Sigmoid colon (tissue), 3 donors: ENCODE measurements around the gene PADI6.

Experiments used
- CTCF ChIP-seq, 4 experiments: fragments of 450-650 bp in 3 of 4; fragments of 200-600 bp in 1 of 4; IDR thresholded peaks; one replicate each; pipeline ENCODE4 v1.5.1; 2016 to 2019; ENCODE audit warnings: antibody characterized with exemption in 4 of 4, mild to moderate bottlenecking in 3 of 4, moderate library complexity in 2 of 4
- POLR2A ChIP-seq, 2 donors: fragments of 450-650 bp; IDR thresholded peaks; one replicate each; pipeline ENCODE4 v1.6.1; 2016; ENCODE audit warnings: antibody characterized with exemption in 2 of 2, mild to moderate bottlenecking in 2 of 2, moderate library complexity in 2 of 2

GRCh38 chr1:17342014-17342441 is 30.0 kb upstream of the PADI6 start:
- TF ChIP-seq POLR2A (IDR thresholded peaks at IDR 0.05) (no peak), CTCF (IDR thresholded peaks at IDR 0.05) (no peak)
